HG03354 (cell line): Measurements from ENCODE around the gene SNRK.
"Not testable (repeated sequence)": the region's sequence is repeated elsewhere in the genome, so short reads cannot be mapped to it uniquely, and the experiment has no call there.

Source experiments
- ATAC-seq: cut with Tn5 transposase; IDR thresholded peaks from one replicate; pipeline ENCODE4 v1.9.1; 2021; ENCODE audit warnings: mild to moderate bottlenecking; ENCODE audit not compliant: unreplicated experiment, poor library complexity, severe bottlenecking

The SNRK gene

DNA sequence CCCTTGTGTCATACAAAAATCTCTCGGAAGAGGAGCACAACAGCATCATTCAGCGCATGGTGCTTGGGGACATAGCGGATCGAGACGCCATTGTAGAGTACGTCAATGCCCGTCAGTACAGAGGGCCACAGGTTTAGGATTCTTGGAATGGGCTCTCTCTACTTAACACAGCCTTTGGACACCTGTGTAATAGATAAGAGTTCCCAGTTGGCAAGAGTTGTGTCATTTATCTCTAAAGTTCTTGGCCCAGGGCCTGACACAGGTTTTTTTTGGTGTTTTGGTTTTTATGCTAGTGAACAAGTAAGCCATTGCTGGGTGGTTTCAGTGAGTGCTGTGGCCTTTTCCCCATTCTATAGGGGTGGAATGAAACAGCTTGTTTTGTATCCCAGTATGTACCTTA is 54.1 kb downstream of the SNRK start:
- no peak for ATAC-seq

DNA sequence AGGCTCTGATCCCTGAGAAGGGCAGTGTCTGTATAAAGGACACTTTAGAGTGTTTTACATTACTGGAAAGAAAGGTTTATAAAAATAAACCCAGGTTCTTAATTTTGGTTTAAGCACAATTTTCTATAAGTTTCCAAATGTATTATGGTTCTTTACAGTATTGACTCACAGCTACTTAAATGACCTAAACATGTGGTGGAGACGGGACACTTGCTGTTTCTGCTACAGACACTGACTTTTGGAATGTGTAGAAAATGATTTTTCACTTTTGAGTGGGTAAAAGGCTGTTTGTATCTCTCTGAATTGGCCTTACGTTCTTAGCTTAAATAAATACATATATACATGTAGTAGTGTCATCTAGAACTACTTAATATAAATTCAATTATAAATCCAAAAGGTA is 55.4 kb downstream of the SNRK start:
- no peak for ATAC-seq

DNA sequence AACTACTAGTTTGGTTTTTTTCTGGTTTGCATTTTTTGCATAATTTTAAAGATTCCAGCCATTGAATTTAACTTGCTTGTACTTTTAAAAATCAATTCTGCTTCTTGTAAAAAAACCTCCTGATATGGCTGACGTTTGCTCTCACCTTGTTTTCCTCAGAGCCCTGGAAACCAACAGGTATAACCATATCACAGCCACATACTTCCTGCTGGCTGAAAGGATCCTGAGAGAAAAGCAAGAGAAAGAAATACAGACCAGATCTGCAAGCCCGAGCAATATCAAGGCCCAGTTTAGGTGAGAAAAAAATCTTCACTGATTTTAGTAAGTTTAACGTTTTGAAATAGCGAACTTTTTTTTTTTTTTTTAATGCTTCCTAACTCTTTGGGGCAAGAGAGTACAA is 56.8 kb downstream of the SNRK start:
- ATAC-seq = no peak

- ATAC-seq = no peak
Measured at GRCh38 chr3:43343815-43344214, 57.5 kb downstream of the SNRK start.

- no peak for ATAC-seq
Measured at GRCh38 chr3:43344520-43344919, 58.2 kb downstream of the SNRK start.

GRCh38 chr3:43345246-43345645 is 58.9 kb downstream of the SNRK start:
- no peak for ATAC-seq

- ATAC-seq = no peak
Measured at GRCh38 chr3:43345877-43346276, 59.5 kb downstream of the SNRK start.

DNA sequence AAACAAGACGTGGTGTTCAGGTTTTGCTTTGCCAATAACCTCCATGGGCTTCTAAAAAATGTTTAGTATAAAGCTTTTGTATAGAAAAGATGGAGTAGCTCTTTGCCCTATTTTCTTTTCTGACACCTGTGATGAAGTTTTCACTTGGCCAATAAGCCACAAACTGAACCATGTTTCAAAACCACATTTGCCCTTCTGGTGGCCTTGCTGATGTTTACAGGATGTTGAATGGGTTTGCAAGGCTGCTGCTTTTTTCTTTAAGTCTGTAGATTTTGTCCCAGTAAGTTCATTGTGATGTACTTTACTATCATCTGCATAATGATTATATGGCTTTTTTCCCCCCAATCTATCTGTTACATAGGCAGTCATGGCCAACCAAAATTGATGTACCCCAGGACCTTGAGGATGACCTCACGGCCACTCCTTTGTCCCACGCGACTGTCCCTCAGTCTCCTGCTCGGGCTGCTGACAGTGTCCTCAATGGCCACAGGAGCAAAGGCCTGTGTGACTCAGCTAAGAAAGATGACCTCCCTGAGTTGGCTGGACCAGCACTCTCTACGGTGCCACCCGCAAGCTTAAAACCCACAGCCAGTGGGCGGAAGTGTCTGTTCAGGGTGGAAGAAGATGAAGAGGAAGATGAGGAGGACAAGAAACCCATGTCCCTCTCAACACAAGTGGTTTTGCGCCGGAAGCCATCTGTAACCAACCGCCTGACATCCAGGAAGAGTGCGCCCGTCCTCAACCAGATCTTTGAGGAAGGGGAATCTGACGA is 60.8 kb downstream of the SNRK start:
- no peak for ATAC-seq

- ATAC-seq = no peak
Measured at GRCh38 chr3:43347774-43348173, 61.4 kb downstream of the SNRK start.

DNA sequence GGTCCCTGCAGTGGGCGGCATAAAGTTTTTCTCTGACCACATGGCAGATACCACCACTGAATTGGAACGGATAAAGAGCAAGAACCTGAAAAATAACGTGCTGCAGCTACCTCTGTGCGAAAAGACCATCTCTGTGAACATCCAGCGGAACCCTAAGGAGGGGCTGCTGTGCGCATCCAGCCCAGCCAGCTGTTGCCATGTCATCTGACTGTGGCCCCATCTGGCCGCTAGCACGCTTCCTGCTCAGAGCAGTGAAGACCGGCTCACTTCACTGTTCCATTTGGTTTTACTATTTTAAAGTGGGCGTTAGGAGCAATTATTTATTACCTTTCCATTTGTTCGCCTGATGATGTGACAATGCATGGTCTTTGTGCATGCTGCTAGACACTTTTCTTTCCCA is 62.0 kb downstream of the SNRK start:
- ATAC-seq = no peak

DNA sequence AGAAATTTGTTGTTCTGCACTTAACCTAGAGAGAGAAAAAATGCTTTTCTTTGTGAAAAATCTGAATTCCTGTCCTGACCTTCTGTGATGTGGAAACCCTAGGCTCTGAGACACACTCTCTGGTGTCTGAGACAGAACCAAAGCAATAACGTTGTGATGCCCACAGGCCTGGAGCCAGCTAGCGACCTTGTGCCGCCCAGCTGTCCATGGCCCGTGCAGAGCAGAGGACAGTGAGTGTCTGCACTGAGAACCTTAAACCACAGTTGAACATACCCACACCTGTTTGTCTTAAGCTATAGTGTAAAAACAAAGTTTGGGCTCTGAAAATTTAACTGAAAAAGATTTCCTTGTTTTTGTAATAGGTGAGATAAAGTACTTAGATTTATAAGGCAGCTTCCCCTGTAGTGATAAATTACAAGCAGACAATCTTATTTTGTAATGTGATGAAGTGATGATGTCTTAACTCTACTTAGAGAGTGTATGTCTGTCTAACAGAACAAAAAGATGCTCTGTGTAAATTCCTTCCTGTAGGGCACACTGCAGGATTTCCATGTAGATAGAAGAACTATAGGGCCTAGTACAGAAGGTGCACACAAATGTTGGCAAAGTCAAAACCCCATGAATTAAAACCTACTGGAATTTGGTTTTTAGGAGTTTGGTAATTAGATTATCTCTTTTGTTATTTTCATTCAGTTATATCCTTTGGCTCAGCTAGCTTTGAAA is 62.7 kb downstream of the SNRK start:
- ATAC-seq = no peak

GRCh38 chr3:43349716-43350115 is 63.4 kb downstream of the SNRK start:
- ATAC-seq = no peak

GRCh38 chr3:43353393-43353792 is 67.1 kb downstream of the SNRK start:
- ATAC-seq = no peak

DNA sequence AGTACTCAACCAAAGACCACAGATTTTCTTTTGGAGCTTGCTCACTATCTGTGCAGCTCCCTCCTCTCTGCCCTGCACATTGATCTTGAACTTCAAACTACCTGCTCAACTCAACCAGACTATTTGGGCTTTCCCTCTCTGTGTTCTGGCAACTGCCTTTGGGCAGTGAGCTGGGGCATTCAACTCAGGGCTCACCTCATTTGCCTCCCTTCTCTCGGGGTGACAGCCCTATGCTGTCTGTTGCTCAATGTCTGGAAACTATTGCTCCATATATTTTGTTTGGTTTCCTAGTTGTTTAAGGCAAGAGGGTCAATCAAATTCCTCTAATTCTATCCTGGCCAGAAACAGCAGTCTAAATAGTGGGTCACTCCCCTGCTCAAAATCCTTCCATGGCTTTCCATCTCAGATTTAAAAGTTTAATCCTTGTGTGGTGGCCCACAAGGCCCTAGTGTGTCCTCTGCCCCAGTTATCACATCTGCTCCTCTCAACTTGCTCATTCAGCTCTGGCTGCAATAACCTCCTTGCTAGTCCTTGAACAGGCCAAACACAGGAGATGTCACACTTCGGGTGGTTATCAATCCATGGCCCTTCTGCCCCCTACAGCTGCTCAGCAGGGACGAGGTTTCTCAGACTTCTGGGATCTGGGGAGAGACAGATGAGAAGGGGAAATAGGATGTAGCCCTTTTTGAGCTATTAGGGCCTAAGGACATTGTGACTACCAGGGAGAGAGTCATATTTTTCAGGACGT is 67.8 kb downstream of the SNRK start:
- no peak for ATAC-seq

GRCh38 chr3:43356033-43356432 is 69.7 kb downstream of the SNRK start:
- ATAC-seq = not testable (repeated sequence)

- ATAC-seq = no peak
Measured at GRCh38 chr3:43361077-43361476, 74.7 kb downstream of the SNRK start.

GRCh38 chr3:43362183-43362582 is 75.8 kb downstream of the SNRK start:
- ATAC-seq = no peak

DNA sequence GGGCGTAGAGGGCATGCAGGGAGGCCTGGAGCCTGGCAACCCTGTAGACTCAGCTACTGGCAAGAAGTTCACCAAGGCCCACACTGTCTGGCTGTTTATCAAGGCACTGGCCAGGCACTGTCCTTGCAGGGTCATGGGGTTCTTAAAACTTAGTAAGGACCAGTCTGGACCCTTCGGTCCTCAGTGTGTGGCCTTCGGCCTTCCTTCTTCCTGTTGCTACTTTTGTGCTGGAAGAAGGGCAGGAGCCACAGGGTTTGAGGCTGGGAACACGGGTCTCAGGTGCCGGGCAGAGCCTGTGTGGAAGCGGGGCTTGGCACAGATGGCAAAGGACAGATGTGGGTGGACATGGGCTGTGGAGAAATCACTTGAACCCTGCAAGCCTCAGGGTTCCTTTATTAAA is 76.6 kb downstream of the SNRK start:
- no peak for ATAC-seq

DNA sequence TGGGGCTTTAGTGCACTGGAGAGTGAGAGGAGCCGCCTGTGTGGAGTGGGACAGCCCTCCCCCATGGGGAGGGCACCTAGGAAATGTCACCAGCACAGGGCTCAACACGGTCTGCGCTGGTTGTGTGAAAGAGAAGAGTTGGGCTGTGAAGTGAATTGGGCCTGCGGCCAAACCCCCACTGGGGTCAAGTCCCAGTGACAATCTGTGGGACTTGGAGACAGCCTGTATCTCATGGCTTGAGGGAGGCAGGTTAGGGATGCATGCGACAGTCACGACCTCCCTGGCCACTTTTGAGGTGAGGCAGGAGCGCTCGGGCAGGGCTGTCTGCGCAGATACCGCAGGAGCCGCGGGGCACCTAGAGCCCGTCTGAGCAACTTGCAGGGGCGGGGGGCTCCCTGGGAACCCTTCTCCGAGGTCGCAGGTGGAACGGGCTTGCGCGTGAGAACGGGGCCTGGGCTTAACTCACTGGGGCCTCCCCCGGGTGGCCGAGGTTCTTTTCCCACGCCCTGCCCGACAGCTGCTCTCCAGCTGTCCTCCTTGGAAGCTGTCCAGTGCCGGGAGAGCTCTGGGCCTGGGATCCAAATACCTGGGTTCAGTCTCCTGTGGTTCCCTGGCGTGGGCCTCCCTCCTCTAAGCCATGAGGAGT is 77.4 kb downstream of the SNRK start:
- no peak for ATAC-seq

GRCh38 chr3:43364494-43364893 is 78.2 kb downstream of the SNRK start:
- no peak for ATAC-seq
